ENCODE results near the gene FXYD2.

The FXYD2 gene

DNA sequence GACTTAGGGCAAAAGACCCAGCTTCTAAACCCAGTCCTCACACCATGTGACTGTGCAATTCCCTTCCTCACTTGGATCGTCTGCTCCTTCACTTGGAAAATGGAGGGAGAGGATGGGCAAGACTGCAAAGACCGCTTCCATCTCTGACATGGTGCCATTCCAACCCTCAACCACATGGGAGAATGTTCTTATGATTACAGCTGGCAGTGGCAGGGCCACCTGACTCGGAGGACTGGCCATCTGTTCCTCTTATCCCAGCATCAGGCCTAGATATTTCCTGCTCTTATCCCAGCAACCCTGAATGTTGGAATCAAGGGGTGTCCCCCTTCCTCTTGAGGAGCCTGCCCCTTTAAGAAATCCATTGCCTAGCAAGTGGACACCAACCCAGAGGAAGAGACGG is 42.9 kb downstream of the FXYD2 start:
- no peak overlapping the region for H3K4me3 ChIP-seq (ENCODE audit: low read length in 2 of 2)
- H3K9ac ChIP-seq (ENCODE audit: low read length in 2 of 2): no peak overlapping the region
- no peaks in the 10 kb centered on the region for H3K27me3 ChIP-seq (ENCODE audit: control insufficient read depth in 1 of 2, insufficient read depth in 2 of 2, low read length in 2 of 2)
- no peaks in the 10 kb centered on the region for H3K4me1 ChIP-seq (ENCODE audit: control insufficient read depth, insufficient read depth, low read length)
- H3K27ac ChIP-seq (ENCODE audit: low read length): no peak overlapping the region
- no peaks in the 10 kb centered on the region for H3K36me3 ChIP-seq (ENCODE audit: control insufficient read depth in 2 of 2, insufficient read depth in 2 of 2, low read length in 2 of 2)
- no peaks in the 10 kb centered on the region for H3K9me3 ChIP-seq (ENCODE audit: control insufficient read depth in 2 of 2, low read length in 2 of 2)

DNA sequence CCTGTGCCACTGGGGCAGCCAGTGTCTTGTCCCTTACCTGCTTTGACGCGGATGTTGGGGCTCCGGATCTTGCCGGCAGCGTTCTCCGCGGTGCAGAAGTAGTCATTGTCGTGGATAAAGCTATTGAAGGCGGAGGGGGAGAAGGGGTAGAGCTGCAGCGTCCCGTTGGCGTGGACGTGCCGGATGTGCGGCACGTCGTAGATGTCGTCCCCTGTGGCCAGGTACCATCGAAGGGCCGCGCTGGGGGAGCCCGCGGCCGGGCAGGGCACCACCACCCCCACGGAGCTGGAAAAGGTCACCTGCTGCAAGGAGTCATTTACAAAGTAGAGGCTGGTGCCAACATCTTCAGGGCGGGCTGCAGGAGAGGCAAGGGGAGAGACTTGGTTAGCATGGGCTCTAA is 44.1 kb downstream of the FXYD2 start:
- H3K27ac ChIP-seq (ENCODE audit: low read length): no peak overlapping the region
- H3K36me3 ChIP-seq (ENCODE audit: control insufficient read depth in 2 of 2, insufficient read depth in 2 of 2, low read length in 2 of 2): no peaks in the 10 kb centered on the region
- no peaks in the 10 kb centered on the region for H3K4me1 ChIP-seq (ENCODE audit: control insufficient read depth, insufficient read depth, low read length)
- no peaks in the 10 kb centered on the region for H3K9me3 ChIP-seq (ENCODE audit: control insufficient read depth in 2 of 2, low read length in 2 of 2)
- no peak overlapping the region for H3K4me3 ChIP-seq (ENCODE audit: low read length in 2 of 2)
- no peak overlapping the region for H3K9ac ChIP-seq (ENCODE audit: low read length in 2 of 2)
- no peaks in the 10 kb centered on the region for H3K27me3 ChIP-seq (ENCODE audit: control insufficient read depth in 1 of 2, insufficient read depth in 2 of 2, low read length in 2 of 2)

DNA sequence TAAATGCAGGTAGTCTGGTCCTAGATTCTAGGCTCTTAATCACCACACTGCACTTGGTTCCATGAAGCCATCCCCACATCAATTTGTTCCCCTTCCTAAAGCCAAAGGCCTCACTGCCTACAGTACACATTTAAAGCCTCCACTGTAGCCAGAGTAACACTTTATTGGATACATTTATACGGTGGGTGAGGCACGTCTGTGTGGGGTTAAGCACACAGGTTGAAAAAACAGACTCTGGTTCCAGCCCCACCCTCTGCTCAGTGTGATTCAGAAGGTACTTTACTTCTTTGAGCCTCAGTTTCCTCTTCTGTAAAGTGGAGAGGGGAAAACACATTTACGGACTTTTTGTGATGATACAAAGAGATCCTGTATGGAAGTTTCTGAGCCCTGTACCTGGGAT is 50.0 kb downstream of the FXYD2 start:
- H3K9me3 ChIP-seq (ENCODE audit: control insufficient read depth in 2 of 2, low read length in 2 of 2): no peaks in the 10 kb centered on the region
- no peak overlapping the region for H3K4me3 ChIP-seq (ENCODE audit: low read length in 2 of 2)
- H3K36me3 ChIP-seq (ENCODE audit: control insufficient read depth in 2 of 2, insufficient read depth in 2 of 2, low read length in 2 of 2): no peaks in the 10 kb centered on the region
- H3K27ac ChIP-seq (ENCODE audit: low read length): no peak overlapping the region
- H3K27me3 ChIP-seq (ENCODE audit: control insufficient read depth in 1 of 2, insufficient read depth in 2 of 2, low read length in 2 of 2): no peaks in the 10 kb centered on the region
- H3K4me1 ChIP-seq (ENCODE audit: control insufficient read depth, insufficient read depth, low read length): peaks cover 2% of the 10 kb centered on the region
- no peak overlapping the region for H3K9ac ChIP-seq (ENCODE audit: low read length in 2 of 2)

DNA sequence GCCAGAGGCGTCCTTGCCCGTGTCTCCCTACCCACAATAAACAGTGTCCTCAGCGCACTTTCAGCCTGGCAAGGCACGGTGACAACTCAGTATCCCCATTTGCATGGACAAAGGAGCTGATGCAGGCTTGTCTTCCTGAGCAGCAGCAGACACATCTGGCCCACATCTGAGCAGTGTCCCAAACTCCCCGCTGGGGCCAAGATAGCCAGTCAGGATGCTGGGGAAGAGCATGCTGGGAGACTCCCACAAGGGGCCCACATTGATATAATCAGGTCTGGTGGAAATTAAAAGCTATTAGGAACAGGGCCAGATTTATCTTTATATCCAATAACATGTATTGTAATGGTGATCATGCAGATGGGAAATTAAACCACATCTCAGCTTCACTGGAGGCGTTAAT is 52.2 kb downstream of the FXYD2 start:
- Histone ChIP-seq H3K9ac (ENCODE audit: low read length in 2 of 2) (no peak overlapping the region), H3K27ac (ENCODE audit: low read length) (no peak overlapping the region), H3K9me3 (ENCODE audit: control insufficient read depth in 2 of 2, low read length in 2 of 2) (no peaks in the 10 kb centered on the region), H3K4me3 (ENCODE audit: low read length in 2 of 2) (no peak overlapping the region), H3K27me3 (ENCODE audit: control insufficient read depth in 1 of 2, insufficient read depth in 2 of 2, low read length in 2 of 2) (no peaks in the 10 kb centered on the region), H3K4me1 (ENCODE audit: control insufficient read depth, insufficient read depth, low read length) (peaks cover 2% of the 10 kb centered on the region), H3K36me3 (ENCODE audit: control insufficient read depth in 2 of 2, insufficient read depth in 2 of 2, low read length in 2 of 2) (no peaks in the 10 kb centered on the region)

DNA sequence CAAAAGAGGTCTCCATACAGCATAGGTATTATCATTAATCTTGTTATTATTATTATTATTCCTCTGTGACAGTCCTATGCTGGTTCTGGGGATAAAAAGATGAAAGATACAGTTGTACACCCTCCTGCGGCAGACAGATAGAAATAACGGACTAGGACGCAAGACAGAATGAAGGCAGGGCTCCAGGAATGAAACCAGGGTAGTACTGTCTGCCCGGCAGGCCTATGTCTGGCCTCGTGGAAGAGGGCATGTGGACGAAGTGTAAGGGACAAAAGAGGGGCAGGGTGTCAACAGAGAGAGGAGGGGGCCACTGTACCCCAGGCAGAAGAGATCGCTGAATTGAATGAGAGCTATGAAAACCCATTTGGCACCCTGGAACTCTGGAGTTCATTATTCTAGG is 52.7 kb downstream of the FXYD2 start:
- no peaks in the 10 kb centered on the region for H3K36me3 ChIP-seq (ENCODE audit: control insufficient read depth in 2 of 2, insufficient read depth in 2 of 2, low read length in 2 of 2)
- H3K4me3 ChIP-seq (ENCODE audit: low read length in 2 of 2): no peak overlapping the region
- H3K9ac ChIP-seq (ENCODE audit: low read length in 2 of 2): no peak overlapping the region
- peaks cover 2% of the 10 kb centered on the region for H3K4me1 ChIP-seq (ENCODE audit: control insufficient read depth, insufficient read depth, low read length)
- H3K27ac ChIP-seq (ENCODE audit: low read length): no peak overlapping the region
- H3K27me3 ChIP-seq (ENCODE audit: control insufficient read depth in 1 of 2, insufficient read depth in 2 of 2, low read length in 2 of 2): no peaks in the 10 kb centered on the region
- no peaks in the 10 kb centered on the region for H3K9me3 ChIP-seq (ENCODE audit: control insufficient read depth in 2 of 2, low read length in 2 of 2)

DNA sequence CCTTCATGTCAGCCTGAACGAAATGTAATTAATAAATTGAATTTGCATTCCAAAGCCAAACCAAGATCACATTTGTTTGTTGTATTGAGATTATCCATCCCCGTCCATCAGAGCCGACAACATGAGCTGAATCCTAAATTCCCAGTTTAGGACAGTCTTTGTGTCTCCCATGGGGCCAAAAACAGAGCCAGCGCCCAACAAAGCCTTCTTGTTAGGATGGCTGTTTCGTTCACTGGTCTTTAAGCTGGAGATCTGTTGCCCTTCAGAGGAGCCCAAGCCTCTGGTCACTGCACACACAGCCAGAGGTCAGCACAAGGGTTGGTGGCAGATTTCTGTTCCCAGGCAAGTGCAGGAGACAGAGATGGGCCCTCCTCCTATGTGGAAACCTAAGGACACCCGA is 53.3 kb downstream of the FXYD2 start:
- Histone ChIP-seq H3K27me3 (ENCODE audit: control insufficient read depth in 1 of 2, insufficient read depth in 2 of 2, low read length in 2 of 2) (no peaks in the 10 kb centered on the region), H3K27ac (ENCODE audit: low read length) (no peak overlapping the region), H3K4me3 (ENCODE audit: low read length in 2 of 2) (no peak overlapping the region), H3K36me3 (ENCODE audit: control insufficient read depth in 2 of 2, insufficient read depth in 2 of 2, low read length in 2 of 2) (no peaks in the 10 kb centered on the region), H3K4me1 (ENCODE audit: control insufficient read depth, insufficient read depth, low read length) (peaks cover 2% of the 10 kb centered on the region), H3K9ac (ENCODE audit: low read length in 2 of 2) (no peak overlapping the region), H3K9me3 (ENCODE audit: control insufficient read depth in 2 of 2, low read length in 2 of 2) (no peaks in the 10 kb centered on the region)

DNA sequence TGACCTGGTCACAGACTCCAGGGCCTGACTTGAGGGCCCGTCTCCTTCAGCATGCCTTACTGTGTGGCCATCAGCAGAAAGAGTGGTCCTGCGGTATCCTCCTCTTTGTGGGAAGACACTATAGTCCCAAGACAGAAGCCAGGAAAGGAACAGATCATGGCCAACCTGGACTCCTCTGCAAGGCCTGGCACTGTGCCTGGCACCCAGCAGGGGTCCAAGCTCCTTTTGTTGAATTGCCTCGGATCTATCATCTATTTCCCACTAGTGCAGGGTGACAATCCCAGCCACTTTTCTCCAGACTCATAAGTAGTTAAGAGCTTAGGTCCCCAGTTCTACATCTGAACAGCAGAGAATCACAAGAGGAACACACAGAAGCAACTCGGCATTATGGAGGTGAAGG is 54.5 kb downstream of the FXYD2 start:
- H3K36me3 ChIP-seq (ENCODE audit: control insufficient read depth in 2 of 2, insufficient read depth in 2 of 2, low read length in 2 of 2): peaks cover 0 to 2% of the 10 kb centered on the region in 2 donors
- H3K9me3 ChIP-seq (ENCODE audit: control insufficient read depth in 2 of 2, low read length in 2 of 2): no peaks in the 10 kb centered on the region
- H3K9ac ChIP-seq (ENCODE audit: low read length in 2 of 2): no peak overlapping the region
- H3K27ac ChIP-seq (ENCODE audit: low read length): no peak overlapping the region
- H3K4me1 ChIP-seq (ENCODE audit: control insufficient read depth, insufficient read depth, low read length): peaks cover 2% of the 10 kb centered on the region
- H3K4me3 ChIP-seq (ENCODE audit: low read length in 2 of 2): no peak overlapping the region
- H3K27me3 ChIP-seq (ENCODE audit: control insufficient read depth in 1 of 2, insufficient read depth in 2 of 2, low read length in 2 of 2): no peaks in the 10 kb centered on the region
